ENCODE measurements around the gene PAPOLA.

PAPOLA gene

GRCh38 chr14:96581902-96582301 is 79.7 kb downstream of the PAPOLA start:
- Histone ChIP-seq H2AFZ (ENCODE audit: low read depth, low read length, severe bottlenecking) (no peak overlapping the region), H3F3A (ENCODE audit: insufficient read depth) (0 out of 2 replicates have a peak, but pooled peaks cover under 1% of the 10 kb centered on the region), H3K27ac (ENCODE audit: low read depth, low read length) (no peak overlapping the region), H3K4me3 (ENCODE audit: insufficient read depth, low read length, poor library complexity, severe bottlenecking) (no peak overlapping the region), H3K9me2 (replicated peaks; ENCODE audit: insufficient read depth, low read length) (no peaks in the 10 kb centered on the region), H3K9me3 (ENCODE audit: insufficient read depth, low read length) (no peaks in the 10 kb centered on the region), H3K9ac (ENCODE audit: low read length) (no peak overlapping the region), H4K20me1 (ENCODE audit: low read depth, low read length) (no peaks in the 10 kb centered on the region), H3K27me3 (ENCODE audit: low read length) (no peaks in the 10 kb centered on the region), H3K4me2 (ENCODE audit: low read depth, low read length, poor library complexity, severe bottlenecking) (no peak overlapping the region), H3K36me3 (ENCODE audit: low read length) (no peaks in the 10 kb centered on the region), H3K79me2 (ENCODE audit: insufficient read depth, low read length) (no peaks in the 10 kb centered on the region)
- no peak for TF ChIP-seq EZH2phosphoT487 (conservative IDR thresholded peaks at IDR 0.05; ENCODE audit: low read length)

GRCh38 chr14:96582411-96582961 is 80.3 kb downstream of the PAPOLA start:
- H3K4me2 ChIP-seq (ENCODE audit: low read depth, low read length, poor library complexity, severe bottlenecking): no peak overlapping the region
- no peaks in the 10 kb centered on the region for H3F3A ChIP-seq (ENCODE audit: insufficient read depth)
- H3K9me3 ChIP-seq (ENCODE audit: insufficient read depth, low read length): no peaks in the 10 kb centered on the region
- no peaks in the 10 kb centered on the region for H3K9me2 ChIP-seq (replicated peaks; ENCODE audit: insufficient read depth, low read length)
- H3K79me2 ChIP-seq (ENCODE audit: insufficient read depth, low read length): no peaks in the 10 kb centered on the region
- H3K27ac ChIP-seq (ENCODE audit: low read depth, low read length): no peak overlapping the region
- H3K36me3 ChIP-seq (ENCODE audit: low read length): no peaks in the 10 kb centered on the region
- H4K20me1 ChIP-seq (ENCODE audit: low read depth, low read length): no peaks in the 10 kb centered on the region
- no peak overlapping the region for H3K4me3 ChIP-seq (ENCODE audit: insufficient read depth, low read length, poor library complexity, severe bottlenecking)
- no peak for TF ChIP-seq EZH2phosphoT487 (conservative IDR thresholded peaks at IDR 0.05; ENCODE audit: low read length)
- TF ChIP-seq CTCF (IDR thresholded peaks at IDR 0.05; ENCODE audit: insufficient read depth, low read length, poor library complexity, severe bottlenecking): no peak
- H3K9ac ChIP-seq (ENCODE audit: low read length): no peak overlapping the region
- no peak overlapping the region for H2AFZ ChIP-seq (ENCODE audit: low read depth, low read length, severe bottlenecking)
- H3K27me3 ChIP-seq (ENCODE audit: low read length): no peaks in the 10 kb centered on the region

GRCh38 chr14:96582995-96583394 is 80.8 kb downstream of the PAPOLA start:
- Histone ChIP-seq H3K4me3 (ENCODE audit: insufficient read depth, low read length, poor library complexity, severe bottlenecking) (no peak overlapping the region), H3F3A (ENCODE audit: insufficient read depth) (no peaks in the 10 kb centered on the region), H3K27ac (ENCODE audit: low read depth, low read length) (no peak overlapping the region), H3K9me2 (replicated peaks; ENCODE audit: insufficient read depth, low read length) (no peaks in the 10 kb centered on the region), H3K27me3 (ENCODE audit: low read length) (no peaks in the 10 kb centered on the region), H2AFZ (ENCODE audit: low read depth, low read length, severe bottlenecking) (no peak overlapping the region), H3K79me2 (ENCODE audit: insufficient read depth, low read length) (no peaks in the 10 kb centered on the region), H3K4me2 (ENCODE audit: low read depth, low read length, poor library complexity, severe bottlenecking) (no peak overlapping the region), H3K9ac (ENCODE audit: low read length) (no peak overlapping the region), H4K20me1 (ENCODE audit: low read depth, low read length) (no peaks in the 10 kb centered on the region), H3K36me3 (ENCODE audit: low read length) (no peaks in the 10 kb centered on the region), H3K9me3 (ENCODE audit: insufficient read depth, low read length) (no peaks in the 10 kb centered on the region)
- TF ChIP-seq EZH2phosphoT487 (conservative IDR thresholded peaks at IDR 0.05; ENCODE audit: low read length) (no peak), CTCF (IDR thresholded peaks at IDR 0.05; ENCODE audit: insufficient read depth, low read length, poor library complexity, severe bottlenecking) (no peak)

GRCh38 chr14:96583569-96584041 is 81.4 kb downstream of the PAPOLA start:
- Histone ChIP-seq H4K20me1 (ENCODE audit: low read depth, low read length) (no peaks in the 10 kb centered on the region), H3K9me2 (replicated peaks; ENCODE audit: insufficient read depth, low read length) (no peaks in the 10 kb centered on the region), H3K36me3 (ENCODE audit: low read length) (no peaks in the 10 kb centered on the region), H3K4me2 (ENCODE audit: low read depth, low read length, poor library complexity, severe bottlenecking) (no peak overlapping the region), H3K9me3 (ENCODE audit: insufficient read depth, low read length) (no peaks in the 10 kb centered on the region), H3K9ac (ENCODE audit: low read length) (no peak overlapping the region), H3K4me3 (ENCODE audit: insufficient read depth, low read length, poor library complexity, severe bottlenecking) (no peak overlapping the region), H3K27me3 (ENCODE audit: low read length) (no peaks in the 10 kb centered on the region), H2AFZ (ENCODE audit: low read depth, low read length, severe bottlenecking) (no peak overlapping the region), H3K79me2 (ENCODE audit: insufficient read depth, low read length) (no peaks in the 10 kb centered on the region), H3F3A (ENCODE audit: insufficient read depth) (no peaks in the 10 kb centered on the region), H3K27ac (ENCODE audit: low read depth, low read length) (no peak overlapping the region)
- no peak for TF ChIP-seq EZH2phosphoT487 (conservative IDR thresholded peaks at IDR 0.05; ENCODE audit: low read length)
- no peak for TF ChIP-seq CTCF (IDR thresholded peaks at IDR 0.05; ENCODE audit: insufficient read depth, low read length, poor library complexity, severe bottlenecking)
